Type B pancreatic cell (in vitro differentiated cells): ENCODE measurements around the gene PDE1A. TPM values are rescaled to one million over a fixed set of nuclear protein-coding genes. Genes with fewer than 3 reads are reported as not detected.

Experiments
- DNase-seq: peaks from one replicate; pipeline ENCODE4 v3.0.0; 2021; ENCODE audit warnings: mixed read lengths; ENCODE audit not compliant: unreplicated experiment; ENCODE audit errors: extremely low spot score
- H3K27ac Mint-ChIP-seq: 2 replicates; pipeline ENCODE4 v1.8.0; 2021; ENCODE audit warnings: mild to moderate bottlenecking, mixed read lengths
- H3K27me3 Mint-ChIP-seq: 2 replicates; pipeline ENCODE4 v1.8.0; 2021; ENCODE audit warnings: mixed read lengths
- H3K36me3 Mint-ChIP-seq: 2 replicates; pipeline ENCODE4 v1.8.0; 2021; ENCODE audit warnings: mixed read lengths
- H3K4me1 Mint-ChIP-seq: one replicate; pipeline ENCODE4 v1.8.0; 2021; ENCODE audit warnings: mixed read lengths; ENCODE audit not compliant: unreplicated experiment
- H3K4me3 Mint-ChIP-seq: 2 replicates; pipeline ENCODE4 v1.8.0; 2021; ENCODE audit warnings: mild to moderate bottlenecking, mixed read lengths
- H3K9me3 Mint-ChIP-seq: 2 replicates; pipeline ENCODE4 v1.8.0; 2021; ENCODE audit warnings: mixed read lengths
- total RNA-seq: library from RNA; stranded (reverse); gene quantifications from 2 replicates; pipeline ENCODE4 v1.2.1, GENCODE V29; 2021; ENCODE audit warnings: low replicate concordance
- TF ChIP-seq, protein P1 (sequence below): fragments of 200-600 bp; sonication (generic); conservative IDR thresholded peaks from 2 replicates; pipeline ENCODE4 v1.5.0; 2021; ENCODE audit warnings: antibody characterized with exemption, mild to moderate bottlenecking

The PDE1A gene
- total RNA-seq, 1 donor from 2014 or later, result 3.6 TPM

DNA sequence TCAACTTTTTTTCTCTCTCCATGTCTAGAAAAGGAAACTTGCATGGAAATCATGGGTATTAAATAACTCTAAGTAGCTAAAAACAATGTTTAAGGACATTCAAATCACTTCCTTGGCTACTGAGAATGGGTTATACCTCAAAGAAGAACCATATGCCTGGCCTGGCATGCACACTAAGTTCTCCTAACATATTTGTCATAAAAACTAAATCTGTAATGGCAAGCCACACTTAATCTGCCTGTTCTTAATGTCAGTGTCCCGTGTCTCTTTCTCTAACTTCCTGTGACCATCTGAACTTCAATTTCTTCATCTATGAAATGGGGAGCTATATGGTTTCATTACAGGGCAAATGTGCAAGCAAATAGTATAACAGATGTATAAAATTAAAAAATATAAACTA lies 11.1 kb downstream of the PDE1A start:
- TF ChIP-seq, protein P1, sequence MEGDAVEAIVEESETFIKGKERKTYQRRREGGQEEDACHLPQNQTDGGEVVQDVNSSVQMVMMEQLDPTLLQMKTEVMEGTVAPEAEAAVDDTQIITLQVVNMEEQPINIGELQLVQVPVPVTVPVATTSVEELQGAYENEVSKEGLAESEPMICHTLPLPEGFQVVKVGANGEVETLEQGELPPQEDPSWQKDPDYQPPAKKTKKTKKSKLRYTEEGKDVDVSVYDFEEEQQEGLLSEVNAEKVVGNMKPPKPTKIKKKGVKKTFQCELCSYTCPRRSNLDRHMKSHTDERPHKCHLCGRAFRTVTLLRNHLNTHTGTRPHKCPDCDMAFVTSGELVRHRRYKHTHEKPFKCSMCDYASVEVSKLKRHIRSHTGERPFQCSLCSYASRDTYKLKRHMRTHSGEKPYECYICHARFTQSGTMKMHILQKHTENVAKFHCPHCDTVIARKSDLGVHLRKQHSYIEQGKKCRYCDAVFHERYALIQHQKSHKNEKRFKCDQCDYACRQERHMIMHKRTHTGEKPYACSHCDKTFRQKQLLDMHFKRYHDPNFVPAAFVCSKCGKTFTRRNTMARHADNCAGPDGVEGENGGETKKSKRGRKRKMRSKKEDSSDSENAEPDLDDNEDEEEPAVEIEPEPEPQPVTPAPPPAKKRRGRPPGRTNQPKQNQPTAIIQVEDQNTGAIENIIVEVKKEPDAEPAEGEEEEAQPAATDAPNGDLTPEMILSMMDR, result no peak
- Mint-ChIP-seq H3K4me3 (no peak overlapping the region), H3K9me3 (no peaks in the 10 kb centered on the region)

DNA sequence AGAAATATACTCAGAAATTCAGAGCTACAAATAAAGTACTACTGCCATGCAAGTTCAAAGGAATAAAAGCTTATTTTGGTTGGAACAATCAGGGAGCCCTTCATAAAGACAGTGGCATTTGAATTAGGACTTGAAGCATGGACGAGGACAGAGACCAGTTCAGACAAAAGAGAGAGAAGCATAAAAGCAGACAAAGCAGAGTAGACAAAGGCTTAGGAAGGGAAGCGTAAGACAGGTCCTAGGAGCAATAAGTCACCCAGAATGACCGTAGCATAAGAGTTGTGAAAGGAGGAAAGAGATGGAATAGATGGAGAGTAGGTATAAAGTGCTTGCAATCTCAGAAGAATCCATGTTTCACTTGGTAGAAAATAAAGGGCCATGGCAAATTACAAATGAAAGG lies 14.0 kb downstream of the PDE1A start:
- DNase-seq, result no peak
- Mint-ChIP-seq H3K27me3 (peaks cover 3% of the 10 kb centered on the region), H3K4me3 (no peak overlapping the region), H3K4me1 (no peaks in the 10 kb centered on the region), H3K36me3 (no peaks in the 10 kb centered on the region), H3K9me3 (no peaks in the 10 kb centered on the region), H3K27ac (no peak overlapping the region)
- TF ChIP-seq, protein P1, result no peak

More for the DNA sequence above, 11.1 kb downstream of the PDE1A start:
- Mint-ChIP-seq H3K27ac (no peak overlapping the region), H3K36me3 (no peaks in the 10 kb centered on the region), H3K4me1 (peaks cover 2% of the 10 kb centered on the region), H3K27me3 (peaks cover 3% of the 10 kb centered on the region)
- no peak for DNase-seq

DNA sequence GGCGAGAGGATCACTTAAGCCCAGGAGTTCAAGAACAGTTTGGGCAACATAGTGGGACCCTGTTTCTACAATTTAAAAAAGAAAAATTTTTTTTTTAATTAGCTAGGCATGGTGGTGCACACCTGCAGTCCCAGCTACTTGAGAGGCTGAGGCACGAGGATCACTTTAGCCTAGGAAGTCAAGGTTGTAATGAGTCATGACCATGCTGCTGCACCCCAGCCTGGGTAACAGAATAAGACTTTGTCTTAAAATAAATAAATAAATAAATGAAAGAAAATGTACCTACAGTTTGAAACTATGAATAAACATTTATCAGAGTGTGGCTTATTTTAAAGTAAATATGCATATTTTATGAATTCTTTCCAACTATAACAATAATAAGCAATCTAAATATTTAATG lies 16.7 kb downstream of the PDE1A start:
- H3K27me3 Mint-ChIP-seq, result no peaks in the 10 kb centered on the region
- no peak for DNase-seq
- no peak overlapping the region for H3K4me3 Mint-ChIP-seq
- H3K9me3 Mint-ChIP-seq, result no peaks in the 10 kb centered on the region
- H3K4me1 Mint-ChIP-seq, result no peaks in the 10 kb centered on the region
- no peaks in the 10 kb centered on the region for H3K36me3 Mint-ChIP-seq
- TF ChIP-seq, protein P1, result no peak
- no peak overlapping the region for H3K27ac Mint-ChIP-seq

DNA sequence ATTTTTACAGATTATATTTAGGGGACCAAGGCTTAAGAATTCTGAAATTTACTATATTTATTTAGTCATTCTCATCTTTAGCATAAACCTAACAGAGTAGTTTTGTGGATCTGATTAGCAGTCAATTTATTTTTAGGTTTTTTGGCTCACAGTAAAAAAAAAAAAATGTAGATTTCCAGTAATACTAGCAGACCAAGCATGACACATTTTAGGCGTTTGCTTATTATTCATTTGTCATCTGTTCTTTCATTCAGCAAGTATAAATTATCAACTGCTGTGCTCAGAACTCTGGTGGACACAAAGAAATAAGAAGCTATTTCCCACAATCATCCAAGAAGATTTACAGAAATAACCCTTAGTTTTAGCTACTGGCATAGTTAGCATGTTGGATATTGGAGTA lies 20.6 kb downstream of the PDE1A start:
- Mint-ChIP-seq H3K4me3 (no peak overlapping the region), H3K27ac (no peak overlapping the region), H3K36me3 (no peaks in the 10 kb centered on the region), H3K27me3 (no peaks in the 10 kb centered on the region), H3K4me1 (no peaks in the 10 kb centered on the region), H3K9me3 (no peaks in the 10 kb centered on the region)
- DNase-seq, result no peak
- TF ChIP-seq, protein P1, result no peak

DNA sequence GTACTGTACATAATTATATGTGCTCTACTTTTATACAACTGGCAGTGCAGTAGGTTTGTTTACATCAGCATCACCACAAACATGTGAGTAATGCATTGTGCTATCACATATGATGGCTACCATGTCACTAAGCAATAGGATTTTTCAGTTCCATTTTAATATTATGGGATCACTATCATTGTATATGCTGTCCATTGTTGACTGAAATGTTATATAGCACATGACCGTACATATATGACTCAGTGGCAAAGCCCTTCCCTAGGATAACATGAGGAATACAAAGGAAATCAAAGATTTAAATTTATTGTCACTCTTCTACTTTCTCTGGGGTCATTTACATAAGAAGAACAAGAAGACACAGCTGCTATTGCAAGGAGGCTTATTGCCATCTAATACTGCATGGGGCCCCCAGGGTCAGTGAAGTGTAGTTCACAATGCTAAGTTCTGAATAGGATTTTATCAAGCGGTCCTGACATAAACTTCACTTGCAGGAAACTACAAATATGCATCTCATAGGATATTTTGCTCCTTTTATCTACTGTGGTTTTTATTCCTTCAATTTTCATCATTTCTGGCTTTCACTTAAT lies 21.8 kb downstream of the PDE1A start:
- Mint-ChIP-seq H3K27ac (no peak overlapping the region), H3K36me3 (no peaks in the 10 kb centered on the region), H3K4me1 (no peaks in the 10 kb centered on the region), H3K9me3 (no peaks in the 10 kb centered on the region), H3K27me3 (no peaks in the 10 kb centered on the region), H3K4me3 (no peak overlapping the region)
- TF ChIP-seq, protein P1, result no peak
- DNase-seq, result no peak

DNA sequence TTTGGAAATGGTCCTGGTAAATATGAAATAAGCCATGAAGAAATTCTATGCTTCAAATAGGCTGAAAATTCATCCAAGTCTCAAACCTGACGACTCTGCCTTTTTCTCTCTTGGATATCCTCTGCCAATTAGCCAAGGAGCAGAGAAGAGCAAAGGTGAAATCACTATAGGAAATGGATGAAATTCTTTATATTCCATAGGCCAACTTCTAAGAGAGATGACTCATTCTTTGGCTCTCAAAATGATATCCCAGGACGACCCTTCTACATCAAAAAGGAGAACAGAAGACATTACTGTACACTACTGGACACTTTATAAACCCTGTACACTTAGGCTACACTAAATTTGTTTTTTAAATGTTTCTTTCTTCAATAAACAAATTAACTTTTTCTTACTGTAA lies 22.7 kb downstream of the PDE1A start:
- Mint-ChIP-seq H3K4me1 (no peaks in the 10 kb centered on the region), H3K36me3 (no peaks in the 10 kb centered on the region), H3K9me3 (no peaks in the 10 kb centered on the region), H3K27ac (no peak overlapping the region), H3K27me3 (no peaks in the 10 kb centered on the region), H3K4me3 (no peak overlapping the region)
- DNase-seq, result no peak
- TF ChIP-seq, protein P1, result no peak
